Measurements from ENCODE around the gene SPO11.

- no peak for TF ChIP-seq HDAC2 (IDR thresholded peaks at IDR 0.05)
- TF ChIP-seq SIN3A (IDR thresholded peaks at IDR 0.05; ENCODE audit: low read depth, low read length) = no peak
- no peak for TF ChIP-seq RAD21 (IDR thresholded peaks at IDR 0.05; ENCODE audit: insufficient read depth, low read depth, low read length)
- TF ChIP-seq CTCF (IDR thresholded peaks at IDR 0.05 in 2 of 3, conservative IDR thresholded peaks at IDR 0.05 in 1 of 3; ENCODE audit: control insufficient read depth in 2 of 3, extremely low read depth in 1 of 3, insufficient read depth in 1 of 3, low read depth in 3 of 3, low read length in 3 of 3) = no peak
- no peak for TF ChIP-seq NR2C2 (IDR thresholded peaks at IDR 0.05; ENCODE audit: borderline replicate concordance, control insufficient read depth, insufficient read length, low read depth)
- no peak for TF ChIP-seq STAT3 (IDR thresholded peaks at IDR 0.05; ENCODE audit: low read depth, low read length)
- TF ChIP-seq YY1 (IDR thresholded peaks at IDR 0.05; ENCODE audit: low read depth, low read length) = no peak
- TF ChIP-seq ATF3 (IDR thresholded peaks at IDR 0.05; ENCODE audit: borderline replicate concordance, extremely low read depth, low read depth, low read length) = no peak
- TF ChIP-seq TAF1 (IDR thresholded peaks at IDR 0.05; ENCODE audit: borderline replicate concordance, low read depth, low read length) = no peak
These were observed 49.7 kb downstream of the SPO11 start for GRCh38 chr20:57379263-57379647.

Data from GM12878 (cell line).